Progenitor cell of endocrine pancreas (in vitro differentiated cells): ENCODE data around the gene MAPK1. TPM values are rescaled to one million over a fixed set of nuclear protein-coding genes. Genes with fewer than 3 reads are reported as not detected.
"Not testable (repeated sequence)": the region's sequence is repeated elsewhere in the genome, so short reads cannot be mapped to it uniquely, and the experiment has no call there.

Experiments used
- DNase-seq: peaks from one replicate; pipeline ENCODE4 v3.0.0; 2021; ENCODE audit warnings: low spot score; ENCODE audit not compliant: unreplicated experiment
- H3K27ac Mint-ChIP-seq: 2 replicates; pipeline ENCODE4 v1.8.0; 2021; ENCODE audit warnings: mild to moderate bottlenecking, moderate library complexity, mixed read lengths
- H3K27me3 Mint-ChIP-seq: 2 replicates; pipeline ENCODE4 v1.8.0; 2021; ENCODE audit warnings: mixed read lengths
- H3K36me3 Mint-ChIP-seq: 2 replicates; pipeline ENCODE4 v1.8.0; 2022; ENCODE audit warnings: mixed read lengths; ENCODE audit not compliant: insufficient read depth
- H3K4me1 Mint-ChIP-seq: 2 replicates; pipeline ENCODE4 v1.8.0; 2021; ENCODE audit warnings: low read depth, mixed read lengths
- H3K4me3 Mint-ChIP-seq: 2 replicates; pipeline ENCODE4 v1.8.0; 2021; ENCODE audit warnings: low read depth, mild to moderate bottlenecking, moderate library complexity, mixed read lengths
- H3K9me3 Mint-ChIP-seq: 2 replicates; pipeline ENCODE4 v1.8.0; 2021; ENCODE audit warnings: low read depth, mixed read lengths
- CTCF ChIP-seq: fragments of 200-600 bp; sonication (generic); IDR thresholded peaks from one replicate; pipeline ENCODE4 v1.5.0; 2021; ENCODE audit warnings: antibody characterized with exemption, mild to moderate bottlenecking; ENCODE audit not compliant: unreplicated experiment
- total RNA-seq: library from RNA; stranded (reverse); gene quantifications from 2 replicates; pipeline ENCODE4 v1.2.1, GENCODE V29; 2021

MAPK1 gene
- total RNA-seq, 1 donor from 2014 or later, result 116 TPM

- no peak for DNase-seq
- Mint-ChIP-seq H3K4me3 (no peak overlapping the region), H3K27ac (no peak overlapping the region), H3K4me1 (peaks cover 5% of the 10 kb centered on the region), H3K9me3 (no peaks in the 10 kb centered on the region), H3K27me3 (no peaks in the 10 kb centered on the region), H3K36me3 (peaks cover 17% of the 10 kb centered on the region)
- no peak for TF ChIP-seq CTCF
Observed at GRCh38 chr22:21790359-21790758, 77.1 kb downstream of the MAPK1 start.

GRCh38 chr22:21787565-21787964 lies 79.9 kb downstream of the MAPK1 start:
- DNase-seq, H3K27me3 Mint-ChIP-seq, H3K27ac Mint-ChIP-seq, H3K9me3 Mint-ChIP-seq, H3K4me3 Mint-ChIP-seq, H3K4me1 Mint-ChIP-seq: not testable (repeated sequence)
- peaks cover 22% of the 10 kb centered on the region for H3K36me3 Mint-ChIP-seq

- H3K4me3 Mint-ChIP-seq, result no peak overlapping the region
- no peak for DNase-seq
- no peaks in the 10 kb centered on the region for H3K9me3 Mint-ChIP-seq
- no peak overlapping the region for H3K27ac Mint-ChIP-seq
- TF ChIP-seq CTCF, result no peak
- peaks cover 15% of the 10 kb centered on the region for H3K36me3 Mint-ChIP-seq
- no peaks in the 10 kb centered on the region for H3K4me1 Mint-ChIP-seq
- H3K27me3 Mint-ChIP-seq, result no peaks in the 10 kb centered on the region
Observed at GRCh38 chr22:21780259-21780658, 87.2 kb downstream of the MAPK1 start.

GRCh38 chr22:21779444-21779843 lies 88.0 kb downstream of the MAPK1 start:
- Mint-ChIP-seq H3K4me1 (peaks cover 1% of the 10 kb centered on the region), H3K27me3 (no peaks in the 10 kb centered on the region), H3K4me3 (no peak overlapping the region), H3K9me3 (no peaks in the 10 kb centered on the region), H3K27ac (peak overlapping the region; percentile 38), H3K36me3 (peaks cover 13% of the 10 kb centered on the region)
- no peak for DNase-seq
- TF ChIP-seq CTCF, result no peak

GRCh38 chr22:21778705-21779363 lies 88.6 kb downstream of the MAPK1 start:
- DNase-seq, result no peak
- peak overlapping the region; percentile 33 for H3K27ac Mint-ChIP-seq
- H3K4me1 Mint-ChIP-seq, result peaks cover 1% of the 10 kb centered on the region
- H3K27me3 Mint-ChIP-seq, result no peaks in the 10 kb centered on the region
- TF ChIP-seq CTCF, result no peak
- H3K9me3 Mint-ChIP-seq, result no peaks in the 10 kb centered on the region
- peaks cover 11% of the 10 kb centered on the region for H3K36me3 Mint-ChIP-seq
- H3K4me3 Mint-ChIP-seq, result no peak overlapping the region

GRCh38 chr22:21771631-21771976 lies 95.8 kb downstream of the MAPK1 start:
- H3K27ac Mint-ChIP-seq, result no peak overlapping the region
- H3K4me3 Mint-ChIP-seq, result no peak overlapping the region
- DNase-seq, result no peak
- peaks cover 32% of the 10 kb centered on the region for H3K36me3 Mint-ChIP-seq
- H3K9me3 Mint-ChIP-seq, result no peaks in the 10 kb centered on the region
- no peak for TF ChIP-seq CTCF
- H3K27me3 Mint-ChIP-seq, result no peaks in the 10 kb centered on the region
- H3K4me1 Mint-ChIP-seq, result peaks cover 3% of the 10 kb centered on the region
